ENCODE measurements around the gene CAMSAP3. TPM values are rescaled to one million over a fixed set of nuclear protein-coding genes. Genes with fewer than 3 reads are reported as not detected.

Gene CAMSAP3
- total and polyA plus RNA-seq, 7 donors, result 0.03 to 0.15 (median 0.09) TPM; not detected in 3

GRCh38 chr19:7602240-7602934, 6.7 kb downstream of the CAMSAP3 start:
- intact Hi-C loops (cut with DNase I), result no loop called here
- Histone ChIP-seq H3K27me3 (ENCODE audit: insufficient read depth in 3 of 3, low read length in 2 of 3) (peaks cover 0 to 28% (median 6%) of the 10 kb centered on the region in 3 donors), H3K4me1 (no peaks in the 10 kb centered on the region), H3K27ac (no peak overlapping the region), H3K4me3 (no peak overlapping the region), H3K36me3 (ENCODE audit: insufficient read depth in 1 of 2, low read depth in 1 of 2) (no peaks in the 10 kb centered on the region), H3K9me3 (no peaks in the 10 kb centered on the region)
- TF ChIP-seq CTCF (IDR thresholded peaks at IDR 0.05), result no peak
- no peak for ATAC-seq
- 37 to 41% (median 38%) methylated on average over 15 of the region's 15 CpGs for WGBS, 3 donors
- no peak for DNase-seq

GRCh38 chr19:7602935-7603497, 7.4 kb downstream of the CAMSAP3 start:
- WGBS, 3 donors, result 55 to 71% (median 58%) methylated on average over 11 of the region's 11 CpGs

GRCh38 chr19:7603919-7604318, 8.3 kb downstream of the CAMSAP3 start:
- ATAC-seq (no peak), DNase-seq (no peak)
- intact Hi-C loops (cut with DNase I), result no loop called here
- no peaks in the 10 kb centered on the region for H3K9me3 ChIP-seq
- WGBS, 3 donors, result 73 to 84% (median 81%) methylated on average over 9 of the region's 9 CpGs
- peaks cover 0 to 15% (median 2%) of the 10 kb centered on the region in 3 donors for H3K27me3 ChIP-seq (ENCODE audit: insufficient read depth in 3 of 3, low read length in 2 of 3)
- no peak for TF ChIP-seq CTCF (IDR thresholded peaks at IDR 0.05)
- H3K27ac ChIP-seq, result no peak overlapping the region
- H3K4me3 ChIP-seq, result no peak overlapping the region
- no peaks in the 10 kb centered on the region for H3K4me1 ChIP-seq
- no peaks in the 10 kb centered on the region for H3K36me3 ChIP-seq (ENCODE audit: insufficient read depth in 1 of 2, low read depth in 1 of 2)

More at GRCh38 chr19:7602935-7603497, 7.4 kb downstream of the CAMSAP3 start:
- H3K36me3 ChIP-seq (ENCODE audit: insufficient read depth in 1 of 2, low read depth in 1 of 2), result no peaks in the 10 kb centered on the region
- peaks cover 0 to 23% (median 5%) of the 10 kb centered on the region in 3 donors for H3K27me3 ChIP-seq (ENCODE audit: insufficient read depth in 3 of 3, low read length in 2 of 3)
- no peaks in the 10 kb centered on the region for H3K4me1 ChIP-seq
- ATAC-seq (no peak), DNase-seq (no peak)
- TF ChIP-seq CTCF (IDR thresholded peaks at IDR 0.05), result no peak
- intact Hi-C loops (cut with DNase I), result no loop called here
- no peaks in the 10 kb centered on the region for H3K9me3 ChIP-seq
- H3K27ac ChIP-seq, result no peak overlapping the region
- no peak overlapping the region for H3K4me3 ChIP-seq

- no peaks in the 10 kb centered on the region for H3K4me1 ChIP-seq
- ATAC-seq (peak in 1 of 4 donors; percentile 47), DNase-seq (no peak)
- intact Hi-C loops (cut with DNase I), result no loop called here
- TF ChIP-seq CTCF (IDR thresholded peaks at IDR 0.05), result no peak
- H3K36me3 ChIP-seq (ENCODE audit: insufficient read depth in 1 of 2, low read depth in 1 of 2), result no peaks in the 10 kb centered on the region
- H3K9me3 ChIP-seq, result no peaks in the 10 kb centered on the region
- peaks cover 0 to 15% (median 2%) of the 10 kb centered on the region in 3 donors for H3K27me3 ChIP-seq (ENCODE audit: insufficient read depth in 3 of 3, low read length in 2 of 3)
- no peak overlapping the region for H3K4me3 ChIP-seq
- no peak overlapping the region for H3K27ac ChIP-seq
- 63 to 75% (median 66%) methylated on average over 13 to 14 of the region's 14 CpGs for WGBS, 3 donors
Measured at GRCh38 chr19:7605490-7606222, 10.0 kb downstream of the CAMSAP3 start.

Data from psoas muscle (tissue), 8 donors.